Germinal center (tissue), 1 donor: ENCODE measurements around the gene XIST.
"Not testable (repeated sequence)": the region's sequence is repeated elsewhere in the genome, so short reads cannot be mapped to it uniquely, and the experiment has no call there.

Experiments
- DNase-seq: peaks from one replicate; pipeline ENCODE4 v3.0.0; 2012; ENCODE audit warnings: mixed read lengths, low spot score

XIST gene

GRCh38 chrX:73839152-73839551 is 13.4 kb downstream of the XIST start:
- no peak for DNase-seq

- no peak for DNase-seq
Measured at GRCh38 chrX:73838123-73838522, 14.4 kb downstream of the XIST start.

GRCh38 chrX:73836956-73837477 is 15.5 kb downstream of the XIST start:
- DNase-seq = no peak

GRCh38 chrX:73834219-73834618 is 18.3 kb downstream of the XIST start:
- DNase-seq = no peak

GRCh38 chrX:73832319-73832718 is 20.2 kb downstream of the XIST start:
- no peak for DNase-seq

GRCh38 chrX:73831500-73831899 is 21.0 kb downstream of the XIST start:
- no peak for DNase-seq

GRCh38 chrX:73830489-73831414 is 21.8 kb downstream of the XIST start:
- DNase-seq = no peak

GRCh38 chrX:73829890-73830466 is 22.5 kb downstream of the XIST start:
- DNase-seq = no peak

- DNase-seq = no peak
Measured at GRCh38 chrX:73828080-73828720, 24.3 kb downstream of the XIST start.

- DNase-seq = no peak
Measured at GRCh38 chrX:73827406-73827805, 25.1 kb downstream of the XIST start.

- DNase-seq = no peak
Measured at GRCh38 chrX:73826996-73827395, 25.5 kb downstream of the XIST start.

GRCh38 chrX:73825569-73825968 is 26.9 kb downstream of the XIST start:
- no peak for DNase-seq

- DNase-seq = no peak
Measured at GRCh38 chrX:73823473-73824004, 29.0 kb downstream of the XIST start.

GRCh38 chrX:73822775-73823174 is 29.7 kb downstream of the XIST start:
- DNase-seq = no peak

GRCh38 chrX:73821921-73822559 is 30.5 kb downstream of the XIST start:
- no peak for DNase-seq

GRCh38 chrX:73819864-73820558 is 32.5 kb downstream of the XIST start:
- not testable (repeated sequence) for DNase-seq

GRCh38 chrX:73818200-73819116 is 34.1 kb downstream of the XIST start:
- DNase-seq = no peak

GRCh38 chrX:73817393-73818199 is 34.9 kb downstream of the XIST start:
- no peak for DNase-seq

- DNase-seq = no peak
Measured at GRCh38 chrX:73812256-73812655, 40.3 kb downstream of the XIST start.
